CD4-positive, alpha-beta T cell treated with Interleukin-15 for 1 hour (primary cell): ENCODE measurements around the gene LSM7.
A peak's percentile ranks its signal among the peaks of the same experiment; 100 is the strongest.

ENCODE experiments used
- DNase-seq: peaks from one replicate; pipeline ENCODE4 v3.0.0-alpha.2; 2020

LSM7 gene

DNA sequence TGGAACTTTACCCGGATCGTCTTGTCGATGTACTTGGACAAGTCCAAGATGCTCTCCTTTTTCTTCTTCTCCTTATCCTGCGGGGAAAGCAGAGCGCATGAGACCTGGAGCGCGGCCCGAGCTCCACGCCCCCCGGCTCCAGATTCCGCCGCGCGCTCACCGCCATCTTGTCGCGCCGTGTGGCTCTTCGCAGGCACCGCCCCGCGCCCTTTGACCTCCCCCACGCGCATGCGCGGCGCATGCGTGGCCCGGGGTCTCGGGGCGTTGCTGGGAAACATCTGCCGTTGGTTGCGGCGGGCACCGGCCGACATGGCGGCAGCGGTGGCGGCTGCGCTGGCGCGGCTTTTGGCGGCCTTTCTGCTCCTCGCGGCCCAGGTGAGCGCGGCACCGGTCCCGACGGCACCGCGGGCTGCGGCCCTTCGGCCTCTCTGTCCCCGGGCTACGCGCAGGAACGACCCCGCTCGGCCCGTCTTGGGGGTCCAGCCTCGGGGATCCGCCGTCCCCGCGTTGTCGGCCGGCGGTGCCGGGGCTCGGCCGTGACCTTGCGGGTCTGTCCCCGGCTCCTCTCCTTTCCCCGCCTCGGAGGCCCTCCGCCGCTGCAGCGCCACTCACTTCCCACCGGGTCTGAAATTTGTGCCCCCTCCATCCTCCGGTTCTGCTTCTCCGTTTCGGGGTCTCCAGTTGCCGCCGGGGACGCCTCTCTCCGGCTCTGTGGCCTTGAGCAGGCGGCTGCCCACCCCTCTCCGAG lies at the start of gene LSM7, which contains the start of gene SPPL2B:
LSM7 (minus strand) TSS at position 186 of the 748 bp plus-strand sequence; CDS start at position 166, 20 bp downstream.
SPPL2B (plus strand) TSS at position 284 of the 748 bp plus-strand sequence; CDS start at position 310, 26 bp downstream.
- DNase-seq, result peak; percentile 93

DNA sequence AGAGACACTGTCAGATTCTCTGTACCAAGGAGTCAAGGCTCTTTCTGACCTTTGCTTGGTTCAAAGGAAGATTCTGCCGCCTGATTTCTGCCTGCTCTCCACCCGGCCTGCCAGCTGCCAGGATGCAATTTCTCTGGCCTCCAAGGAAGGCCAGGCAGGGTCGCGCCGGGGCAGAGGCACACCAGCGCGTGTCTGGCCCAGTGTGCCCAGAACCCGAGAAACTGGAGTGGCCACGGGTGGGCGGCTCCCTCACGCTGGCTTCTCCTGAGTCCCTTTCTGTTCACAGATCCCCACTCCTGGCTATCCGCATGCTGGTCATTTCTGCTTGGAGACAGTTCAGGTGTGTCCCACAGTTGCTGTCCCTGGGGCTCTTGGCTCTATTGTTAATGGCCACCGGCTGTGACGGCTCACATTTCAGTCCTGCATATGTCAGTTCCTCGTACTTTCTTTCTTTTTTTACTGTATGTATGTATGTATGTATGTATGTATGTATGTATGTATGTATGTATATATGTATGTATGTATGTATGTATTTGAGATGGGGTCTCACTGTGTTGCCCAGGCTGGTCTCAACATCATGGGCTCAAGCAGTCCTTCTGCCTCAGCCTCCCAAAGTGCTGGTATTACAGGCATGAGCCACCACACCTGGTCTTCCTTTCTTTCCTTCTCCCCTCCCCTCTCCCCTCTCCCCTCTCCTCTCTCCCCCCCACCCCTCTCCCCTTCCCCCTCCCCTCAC lies 48.6 kb upstream of the LSM7 start:
- no peak for DNase-seq

- DNase-seq, result no peak
These were observed 47.2 kb upstream of the LSM7 start for GRCh38 chr19:2375353-2376121.

DNA sequence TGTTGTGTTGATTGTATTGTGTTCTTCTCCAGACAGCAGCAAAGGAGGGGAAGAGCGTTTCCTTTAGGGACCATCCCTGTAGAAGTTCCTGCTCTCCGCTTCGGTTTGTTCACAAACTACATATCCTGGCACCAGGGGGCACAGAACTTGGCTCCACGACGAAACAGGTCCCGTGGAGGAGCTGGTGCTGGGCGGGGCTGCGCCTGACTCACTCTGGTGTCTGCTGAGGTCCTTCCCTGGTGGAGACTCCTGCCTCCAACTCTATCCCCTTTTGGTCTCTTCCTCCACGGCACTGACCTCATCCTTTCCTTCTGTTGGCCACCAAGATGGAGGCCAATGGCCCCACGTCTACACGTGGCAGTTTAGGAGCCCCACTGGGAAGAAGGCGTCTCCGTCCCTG lies 46.4 kb upstream of the LSM7 start:
- no peak for DNase-seq

DNA sequence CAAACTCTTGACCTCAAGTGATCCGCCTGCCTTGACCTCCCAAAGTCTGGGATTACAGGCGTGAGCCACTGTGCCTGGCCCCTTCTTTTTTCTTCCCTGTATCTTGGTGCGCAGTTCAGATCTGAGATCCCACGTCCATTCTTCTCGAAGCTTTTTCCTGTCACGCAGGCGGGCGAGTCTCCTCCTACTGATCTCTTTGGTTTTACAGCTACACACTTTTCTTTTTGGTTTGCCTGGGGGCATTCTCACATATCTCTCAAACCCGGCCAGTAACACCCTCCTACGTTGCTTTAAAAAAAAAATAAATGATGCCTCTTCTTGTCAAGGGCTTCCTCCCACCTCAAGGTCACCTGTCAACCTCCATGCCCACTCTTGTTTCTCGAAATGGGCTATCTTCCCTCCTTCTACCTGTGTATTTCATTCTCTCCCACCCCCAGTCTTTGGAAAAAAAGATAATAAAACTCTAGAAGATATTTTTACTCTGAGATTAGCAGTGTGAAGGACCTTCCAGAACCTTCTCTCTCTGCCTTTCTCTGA lies 43.8 kb upstream of the LSM7 start:
- no peak for DNase-seq

- DNase-seq, result no peak
These were observed 43.3 kb upstream of the LSM7 start for GRCh38 chr19:2371656-2372055.

GRCh38 chr19:2365201-2365970 lies 37.0 kb upstream of the LSM7 start:
- no peak for DNase-seq

GRCh38 chr19:2363419-2363818 lies 35.0 kb upstream of the LSM7 start:
- DNase-seq, result no peak

DNA sequence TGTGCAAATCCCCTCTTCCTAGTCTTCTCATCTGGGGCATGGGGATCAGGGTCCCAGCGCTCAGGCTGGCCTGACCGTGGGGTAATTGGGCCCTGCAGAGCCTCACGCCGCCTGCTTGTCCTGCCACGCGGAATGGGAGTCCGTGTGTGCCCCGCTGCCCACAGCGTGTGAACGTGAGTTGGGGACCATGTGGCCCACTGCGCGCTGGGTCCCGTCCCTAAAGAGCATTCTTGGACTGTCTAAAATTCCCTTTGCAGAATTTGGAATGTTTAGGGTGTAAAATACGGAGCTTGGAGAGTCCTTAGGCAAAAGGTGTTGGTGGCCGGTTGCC lies 34.5 kb upstream of the LSM7 start:
- no peak for DNase-seq

- no peak for DNase-seq
These were observed 33.9 kb upstream of the LSM7 start for GRCh38 chr19:2362046-2362969.

DNA sequence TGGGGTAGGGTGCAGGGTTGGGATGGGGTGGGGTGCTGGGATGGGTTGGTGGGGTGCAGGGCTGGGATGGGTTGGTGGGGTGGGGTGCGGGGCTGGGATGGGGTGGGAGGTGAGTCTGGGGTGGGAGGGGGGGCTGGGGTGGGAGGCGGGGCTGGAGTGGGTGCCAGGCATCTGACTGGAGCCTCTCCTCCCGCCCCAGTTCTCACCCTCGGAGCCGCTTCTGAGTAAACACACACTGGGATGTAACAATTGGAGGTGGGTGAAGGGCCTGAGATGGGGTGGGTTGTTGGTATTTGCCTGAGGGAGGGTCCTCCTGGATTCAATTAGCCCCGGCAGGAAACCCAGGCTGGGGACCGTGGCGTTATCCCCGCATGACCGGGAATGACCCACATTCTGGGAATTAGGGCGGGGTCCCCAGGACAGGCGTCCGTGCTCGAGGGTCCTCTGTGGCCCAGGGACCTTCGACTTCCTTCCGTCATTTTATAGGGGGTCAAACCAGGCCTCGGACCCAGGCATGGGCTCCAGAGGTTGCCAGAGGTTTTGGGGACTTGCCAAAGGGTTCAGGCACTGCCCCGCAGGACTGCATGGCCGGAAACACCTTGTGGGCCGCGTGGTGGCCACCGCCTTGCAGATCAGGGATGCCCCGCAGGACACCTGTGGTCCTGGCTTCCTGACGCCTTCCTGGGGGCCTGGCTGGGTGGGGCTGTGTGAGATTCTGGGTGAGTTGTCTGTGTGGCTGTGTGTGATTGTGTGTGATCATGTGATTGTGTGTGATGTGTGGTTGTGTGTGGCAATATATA lies 33.1 kb upstream of the LSM7 start:
- no peak for DNase-seq

- DNase-seq, result no peak
These were observed 32.4 kb upstream of the LSM7 start for GRCh38 chr19:2360833-2361232.

DNA sequence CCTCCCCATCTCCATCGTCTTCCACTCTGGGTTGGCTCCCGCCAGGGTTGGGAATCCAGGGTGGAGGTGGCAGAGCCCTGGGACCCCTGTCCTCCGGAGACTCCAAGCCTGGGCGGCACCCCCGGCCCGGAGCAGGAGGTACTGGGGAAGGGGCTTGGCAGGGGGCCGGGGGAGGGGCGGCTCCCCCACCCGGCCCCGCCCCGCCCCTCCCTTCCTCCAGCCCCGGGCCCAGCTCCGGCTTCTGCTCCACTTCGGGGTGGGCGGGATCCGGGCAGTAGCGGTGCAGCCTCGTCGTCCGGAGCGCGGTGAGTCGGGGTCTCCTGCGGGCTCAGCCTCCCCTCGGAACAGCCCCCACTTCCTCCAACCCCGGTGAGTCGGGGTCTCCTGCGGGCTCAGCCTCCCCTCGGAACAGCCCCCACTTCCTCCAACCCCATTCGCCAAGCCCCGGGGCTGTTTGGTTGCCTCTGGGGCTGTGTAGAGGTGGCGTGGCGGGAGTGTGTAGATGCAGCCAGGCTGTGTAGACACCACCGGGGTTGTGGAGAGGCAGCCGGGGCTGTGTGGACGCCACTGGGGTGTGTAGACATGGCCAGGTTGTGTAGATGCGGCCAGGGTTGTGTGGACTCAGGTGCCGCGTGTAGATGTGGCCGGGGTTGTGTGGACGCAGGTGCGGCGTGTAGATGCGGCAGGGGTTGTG lies 31.8 kb upstream of the LSM7 start, which contains the start of gene TMPRSS9:
TMPRSS9 (plus strand) TSS at position 274 of the 694 bp plus-strand sequence. CDS start 29,521 bp downstream, outside the sequence.
- no peak for DNase-seq

DNA sequence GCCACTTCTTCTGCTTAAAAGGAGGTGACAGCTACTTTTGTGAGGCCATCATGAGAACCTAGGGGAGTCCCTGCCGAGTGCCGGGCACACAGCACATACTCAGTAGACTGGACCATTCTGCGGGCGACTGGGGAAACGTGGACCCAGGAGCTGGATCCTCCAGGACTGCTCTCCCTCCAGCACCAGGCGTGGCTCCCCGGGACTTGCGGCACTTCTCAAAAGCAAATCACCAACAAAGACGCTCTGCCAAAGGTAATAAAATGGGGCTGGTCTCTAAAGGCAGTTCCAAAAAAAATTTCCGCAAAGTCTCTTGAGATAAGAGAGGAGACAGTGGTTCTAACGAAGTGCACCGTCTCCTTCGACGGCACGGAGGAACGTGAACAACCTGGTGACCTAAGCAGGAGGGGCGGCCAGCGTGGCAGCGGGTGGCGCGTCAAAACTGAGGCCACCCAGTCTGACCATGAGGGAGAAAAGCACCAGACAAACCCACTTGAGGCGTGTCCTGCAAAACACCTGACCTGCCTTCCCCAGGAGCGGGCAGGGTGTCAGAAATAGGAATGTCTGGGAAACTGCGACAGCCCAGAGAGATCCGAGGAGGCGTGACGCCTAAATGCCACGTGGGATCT lies 30.3 kb upstream of the LSM7 start:
- DNase-seq, result no peak

- no peak for DNase-seq
These were observed 29.2 kb upstream of the LSM7 start for GRCh38 chr19:2357279-2358206.

DNA sequence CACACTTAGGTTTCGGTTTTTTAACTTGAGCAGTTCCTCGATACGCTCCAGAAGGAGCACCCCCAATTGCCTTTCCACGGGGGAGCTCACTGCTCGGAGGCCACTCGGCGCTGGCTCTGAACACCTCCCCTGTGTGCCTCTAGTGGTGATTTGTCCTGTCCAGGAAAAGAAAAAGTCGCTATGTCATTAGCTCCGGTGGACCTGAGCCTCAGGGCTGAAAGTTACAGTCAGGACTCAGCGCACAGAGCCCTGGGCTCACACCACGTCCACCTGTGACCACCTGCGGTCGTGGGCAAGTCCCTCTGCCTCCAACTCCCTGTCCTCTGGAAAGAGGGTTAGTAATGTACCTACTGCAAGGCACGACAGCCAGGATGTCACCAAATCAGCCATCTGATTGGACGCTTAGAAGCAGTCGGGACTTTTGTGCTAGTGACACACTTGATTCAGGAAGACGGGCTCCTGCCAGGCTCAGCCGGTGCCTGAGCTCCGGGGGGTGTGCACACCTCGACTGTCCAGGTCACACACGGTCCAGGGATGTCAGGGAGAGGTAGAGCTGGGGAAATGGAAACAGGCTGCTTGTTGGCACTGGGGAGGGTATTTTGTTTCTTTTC lies 27.8 kb upstream of the LSM7 start:
- DNase-seq, result no peak

- no peak for DNase-seq
These were observed 27.0 kb upstream of the LSM7 start for GRCh38 chr19:2355168-2356035.
